HL-60/S4 treated with phorbol 12-myristate 13-acetate at 8.2 ng/mL for 4 days and 3 days (cell line): ENCODE results near the gene DNAI4.
"Not testable (repeated sequence)": the region's sequence is repeated elsewhere in the genome, so short reads cannot be mapped to it uniquely, and the experiment has no call there.

ENCODE experiments used
- in situ Hi-C: fragments of 300-500 bp; cut with MboI; formaldehyde crosslinking; loops from 2 replicates; pipeline ENCODE4 v1.15.0; 2022; ENCODE audit warnings: low sequenced_read_pairs

DNAI4 gene

GRCh38 chr1:66924756-66925557, at the start of gene DNAI4, which contains the start of gene MIER1:
TSS of gene DNAI4 (minus strand) at chr1:66924856. CDS start at chr1:66924831, 25 bp downstream.
TSS of gene MIER1 (plus strand) at chr1:66924990. CDS start at chr1:66925029, 39 bp downstream.
- in situ Hi-C loops = no loop called here

GRCh38 chr1:66968574-66968973, 43.9 kb upstream of the DNAI4 start:
- in situ Hi-C loops = no loop called here

- in situ Hi-C loops = not testable (repeated sequence)
Observed at GRCh38 chr1:66966188-66966873, 41.7 kb upstream of the DNAI4 start.

GRCh38 chr1:66957938-66958337, 33.3 kb upstream of the DNAI4 start:
- in situ Hi-C loops = no loop called here

- in situ Hi-C loops = no loop called here
Observed at GRCh38 chr1:66954208-66954607, 29.6 kb upstream of the DNAI4 start.

GRCh38 chr1:66951513-66951912, 26.9 kb upstream of the DNAI4 start:
- in situ Hi-C loops = no loop called here

GRCh38 chr1:66947267-66947666, 22.6 kb upstream of the DNAI4 start:
- in situ Hi-C loops = no loop called here

- in situ Hi-C loops = no loop called here
Observed at GRCh38 chr1:66945316-66945715, 20.7 kb upstream of the DNAI4 start.

- in situ Hi-C loops = no loop called here
Observed at GRCh38 chr1:66944330-66945274, 19.9 kb upstream of the DNAI4 start.

GRCh38 chr1:66943361-66943969, 18.8 kb upstream of the DNAI4 start:
- in situ Hi-C loops = no loop called here

- in situ Hi-C loops = no loop called here
Observed at GRCh38 chr1:66940981-66941380, 16.3 kb upstream of the DNAI4 start.

- in situ Hi-C loops = no loop called here
Observed at GRCh38 chr1:66938613-66939012, 14.0 kb upstream of the DNAI4 start.

- in situ Hi-C loops = no loop called here
Observed at GRCh38 chr1:66937529-66938234, 13.0 kb upstream of the DNAI4 start.

GRCh38 chr1:66933887-66934700, 9.4 kb upstream of the DNAI4 start:
- in situ Hi-C loops = no loop called here

- in situ Hi-C loops = no loop called here
Observed at GRCh38 chr1:66932291-66932690, 7.6 kb upstream of the DNAI4 start.

GRCh38 chr1:66931590-66931989, 6.9 kb upstream of the DNAI4 start:
- in situ Hi-C loops = no loop called here

GRCh38 chr1:66930823-66931174, 6.1 kb upstream of the DNAI4 start:
- in situ Hi-C loops = no loop called here

- in situ Hi-C loops = no loop called here
Observed at GRCh38 chr1:66929999-66930822, 5.6 kb upstream of the DNAI4 start.

GRCh38 chr1:66929691-66929998, 5.0 kb upstream of the DNAI4 start:
- in situ Hi-C loops = no loop called here
